GM23338 (cell line): ENCODE data around the gene CCDC80. TPM values are rescaled to one million over a fixed set of nuclear protein-coding genes. Genes with fewer than 3 reads are reported as not detected.

Source experiments
- ATAC-seq: fragments of 200-7000 bp; cut with Tn5 transposase; 3 replicates; pipeline ENCODE4 v1.9.1; 2020
- DNase-seq: peaks from one replicate; pipeline ENCODE4 v3.0.0-alpha.2; 2015; ENCODE audit warnings: low spot score
- H2AFZ ChIP-seq: fragments of 200-600 bp; sonication (generic); 2 replicates; pipeline ENCODE4 v1.8.0; 2016; ENCODE audit warnings: antibody characterized with exemption, mild to moderate bottlenecking, moderate library complexity
- H3F3A ChIP-seq: fragments of 200-600 bp; sonication (generic); replicated peaks from 2 replicates; pipeline ENCODE4 v1.8.0; 2017; ENCODE audit warnings: antibody characterized with exemption, mixed run types, low read depth
- H3K27ac ChIP-seq: fragments of 200-600 bp; sonication (generic); 2 replicates; pipeline ENCODE4 v1.6.1; 2016; ENCODE audit warnings: low read depth
- H3K27me3 ChIP-seq: fragments of 200-600 bp; sonication (generic); 2 replicates; pipeline ENCODE4 v1.8.0; 2016; ENCODE audit warnings: mild to moderate bottlenecking, mixed run types, moderate library complexity; ENCODE audit not compliant: insufficient read depth
- H3K36me3 ChIP-seq: fragments of 200-600 bp; sonication (generic); 2 replicates; pipeline ENCODE4 v1.8.0; 2016; ENCODE audit warnings: mild to moderate bottlenecking; ENCODE audit not compliant: insufficient read depth
- H3K4me1 ChIP-seq: fragments of 200-600 bp; sonication (generic); 2 replicates; pipeline ENCODE4 v1.8.0; 2016; ENCODE audit warnings: mild to moderate bottlenecking, moderate library complexity; ENCODE audit not compliant: insufficient read depth
- H3K4me2 ChIP-seq: fragments of 200-600 bp; sonication (generic); 2 replicates; pipeline ENCODE4 v1.7.1; 2017; ENCODE audit warnings: mixed run types
- H3K4me3 ChIP-seq: fragments of 200-600 bp; sonication (generic); 2 replicates; pipeline ENCODE4 v1.6.1; 2016; ENCODE audit warnings: mixed run types
- H3K79me2 ChIP-seq: fragments of 200-600 bp; sonication (generic); replicated peaks from 2 replicates; pipeline ENCODE4 v1.8.0; 2017; ENCODE audit warnings: mild to moderate bottlenecking; ENCODE audit not compliant: insufficient read depth
- H3K9me2 ChIP-seq: fragments of 200-600 bp; sonication (generic); 2 replicates; pipeline ENCODE4 v1.8.0; 2017; ENCODE audit not compliant: insufficient read depth
- H4K20me1 ChIP-seq: fragments of 200-600 bp; sonication (generic); replicated peaks from 2 replicates; pipeline ENCODE4 v1.8.0; 2017; ENCODE audit warnings: mild to moderate bottlenecking; ENCODE audit not compliant: insufficient read depth
- H3K27ac Mint-ChIP-seq: 2 replicates; pipeline ENCODE4 v1.8.0; 2020; ENCODE audit warnings: inconsistent platforms, mild to moderate bottlenecking, moderate library complexity, mixed read lengths
- H3K27me3 Mint-ChIP-seq: 3 replicates; pipeline ENCODE4 v1.8.0; 2022; ENCODE audit warnings: low read depth, mild to moderate bottlenecking, moderate library complexity, mixed read lengths, inconsistent platforms; ENCODE audit not compliant: insufficient read depth, poor library complexity
- H3K36me3 Mint-ChIP-seq: 3 replicates; pipeline ENCODE4 v1.8.0; 2021; ENCODE audit warnings: low read depth, mild to moderate bottlenecking, inconsistent platforms, moderate library complexity, mixed read lengths
- H3K4me1 Mint-ChIP-seq: 3 replicates; pipeline ENCODE4 v1.8.0; 2020; ENCODE audit warnings: mild to moderate bottlenecking, inconsistent platforms, mixed read lengths
- H3K4me3 Mint-ChIP-seq: 3 replicates; pipeline ENCODE4 v1.8.0; 2021; ENCODE audit warnings: moderate library complexity, mild to moderate bottlenecking, inconsistent platforms, mixed read lengths
- H3K9me3 Mint-ChIP-seq: 3 replicates; pipeline ENCODE4 v1.8.0; 2020; ENCODE audit warnings: moderate library complexity, mild to moderate bottlenecking, inconsistent platforms, mixed read lengths
- CREB1 ChIP-seq: fragments of 250-450 bp; sonication (Bioruptor Pico); IDR thresholded peaks from 2 replicates; pipeline ENCODE4 v1.5.0; 2020; ENCODE audit warnings: low read depth, mild to moderate bottlenecking, moderate library complexity
- CTCF ChIP-seq, 2 experiments: fragments of 200-600 bp in 1 of 2; sonication (generic) in 1 of 2; conservative IDR thresholded peaks; 2 replicates each; pipeline versions ENCODE4 v1.5.1 to v1.6.1; 2016 to 2017; ENCODE audit warnings: antibody characterized with exemption in 2 of 2, low read depth in 2 of 2, mild to moderate bottlenecking in 2 of 2, moderate library complexity in 1 of 2
- ETS1 ChIP-seq: IDR thresholded peaks from 2 replicates; pipeline ENCODE4 v1.6.1; 2016; ENCODE audit warnings: antibody characterized with exemption
- EZH2 ChIP-seq: fragments of 200-600 bp; sonication (generic); IDR thresholded peaks from one replicate; pipeline ENCODE4 v1.8.0; 2017; ENCODE audit warnings: antibody characterized with exemption, mild to moderate bottlenecking, low read depth; ENCODE audit not compliant: unreplicated experiment
- EZH2phosphoT487 ChIP-seq: fragments of 200-600 bp; sonication (generic); IDR thresholded peaks from one replicate; pipeline ENCODE4 v1.8.1; 2018; ENCODE audit warnings: antibody characterized with exemption; ENCODE audit not compliant: unreplicated experiment
- JUNB ChIP-seq: IDR thresholded peaks from one replicate; pipeline ENCODE4 v1.6.1; 2016; ENCODE audit warnings: antibody characterized with exemption; ENCODE audit not compliant: unreplicated experiment
- NANOG ChIP-seq: IDR thresholded peaks from 2 replicates; pipeline ENCODE4 v1.6.1; 2016; ENCODE audit warnings: antibody characterized with exemption, borderline replicate concordance
- POLR2AphosphoS5 ChIP-seq: IDR thresholded peaks from 2 replicates; pipeline ENCODE4 v1.6.1; 2016; ENCODE audit warnings: antibody characterized with exemption, low read depth
- REST ChIP-seq: IDR thresholded peaks from one replicate; pipeline ENCODE4 v1.6.1; 2018; ENCODE audit warnings: antibody characterized with exemption; ENCODE audit not compliant: unreplicated experiment
- STAT1 ChIP-seq: IDR thresholded peaks from one replicate; pipeline ENCODE4 v1.6.1; 2016; ENCODE audit warnings: antibody characterized with exemption; ENCODE audit not compliant: unreplicated experiment
- ZNF114 ChIP-seq: fragments of 250-450 bp; sonication (Bioruptor Pico); IDR thresholded peaks from 2 replicates; pipeline ENCODE4 v1.5.0; 2020; ENCODE audit warnings: mild to moderate bottlenecking, moderate library complexity
- ZNF331 ChIP-seq: fragments of 250-450 bp; sonication (Bioruptor Pico); IDR thresholded peaks from 2 replicates; pipeline ENCODE4 v1.5.0; 2020; ENCODE audit warnings: low read depth, mild to moderate bottlenecking, moderate library complexity
- ZNF462 ChIP-seq: fragments of 250-450 bp; sonication (Bioruptor Pico); IDR thresholded peaks from 2 replicates; pipeline ENCODE4 v1.5.0; 2020; ENCODE audit warnings: mild to moderate bottlenecking, moderate library complexity
- polyA plus RNA-seq: library from polyadenylated mRNA; unstranded; fragments of >200 nt; fragmentation: Nextera tagmentation; extraction: Ambion mirVana; gene quantifications from 2 replicates; pipeline ENCODE4 v1.2.1, GENCODE V29; 2016
- total RNA-seq: library from RNA; depleted of rRNA; stranded (reverse); fragments of >200 nt; shearing (Covaris generic); gene quantifications from 2 replicates; pipeline ENCODE4 v1.2.3, GENCODE V29; 2014

The CCDC80 gene
- total and polyA plus RNA-seq, 2 experiments from 2014 or later = 5.4 to 6.7 TPM

- no peak overlapping the region for H3K27ac Mint-ChIP-seq
- no peak for ATAC-seq
- no peaks in the 10 kb centered on the region for H3K36me3 ChIP-seq
- H3K36me3 Mint-ChIP-seq = no peaks in the 10 kb centered on the region
- no peaks in the 10 kb centered on the region for H3K4me1 Mint-ChIP-seq
- peaks cover 1% of the 10 kb centered on the region for H3K27me3 Mint-ChIP-seq
- no peak overlapping the region for H3K4me3 ChIP-seq
- no peaks in the 10 kb centered on the region; the same call in 1 of the 2 replicates for H3K9me2 ChIP-seq
- no peaks in the 10 kb centered on the region for H4K20me1 ChIP-seq
- DNase-seq = no peak
- H3K4me1 ChIP-seq = no peaks in the 10 kb centered on the region
- no peaks in the 10 kb centered on the region for H3F3A ChIP-seq
- TF ChIP-seq REST = no peak
- no peak for TF ChIP-seq ETS1
- no peak for TF ChIP-seq CREB1 (CRISPR knock-in tag)
- no peak for TF ChIP-seq CTCF (conservative IDR thresholded peaks at IDR 0.05; ENCODE audit: low read depth in 2 of 2)
- TF ChIP-seq EZH2 = no peak
- no peak for TF ChIP-seq ZNF331 (CRISPR knock-in tag)
- no peak for TF ChIP-seq ZNF462
- TF ChIP-seq NANOG = no peak
- no peak for TF ChIP-seq STAT1
- no peak for TF ChIP-seq ZNF114 (CRISPR knock-in tag)
- no peak for TF ChIP-seq EZH2phosphoT487
- no peak for TF ChIP-seq JUNB
- TF ChIP-seq POLR2AphosphoS5 = no peak
- H3K79me2 ChIP-seq = no peaks in the 10 kb centered on the region
- no peak overlapping the region for H3K4me2 ChIP-seq
- no peak overlapping the region for H3K27ac ChIP-seq
- no peaks in the 10 kb centered on the region for H3K9me3 Mint-ChIP-seq
- H3K4me3 Mint-ChIP-seq = no peak overlapping the region
- H2AFZ ChIP-seq = no peak overlapping the region
- H3K27me3 ChIP-seq = no peaks in the 10 kb centered on the region
Measured at GRCh38 chr3:112654492-112654891, 13.5 kb upstream of the CCDC80 start.
